Keratinocyte (primary cell): ENCODE measurements around the gene NVL. TPM values are rescaled to one million over a fixed set of nuclear protein-coding genes. Genes with fewer than 3 reads are reported as not detected.
A peak's percentile ranks its signal among the peaks of the same experiment; 100 is the strongest.

Experiments
- DNase-seq: peaks from one replicate; pipeline ENCODE4 v3.0.0-alpha.2; 2011; ENCODE audit warnings: low read depth, missing footprints, low spot score
- FAIRE-seq: peaks from 2 replicates; lab custom pipeline; 2011; peaks lifted over from hg19 to GRCh38; lab: Jason Lieb, UNC
- H2AFZ ChIP-seq: 2 replicates; pipeline ENCODE4 v1.6.0; 2012; ENCODE audit warnings: low read length, control low read depth, inconsistent platforms; ENCODE audit not compliant: control insufficient read depth
- H3K27ac ChIP-seq: 2 replicates; pipeline ENCODE4 v1.5.1; 2011; ENCODE audit warnings: low read length; ENCODE audit not compliant: control insufficient read depth, insufficient read depth
- H3K27me3 ChIP-seq: 3 replicates; pipeline ENCODE4 v1.6.0; 2011; ENCODE audit warnings: low read length; ENCODE audit not compliant: control insufficient read depth, insufficient read depth; ENCODE audit errors: extremely low read depth
- H3K36me3 ChIP-seq, 2 experiments: 2 replicates in 1 of 2; 3 replicates in 1 of 2; pipeline ENCODE4 v1.5.1; 2011; ENCODE audit warnings: low read length in 2 of 2, mild to moderate bottlenecking in 1 of 2; ENCODE audit not compliant: control insufficient read depth in 2 of 2, insufficient read depth in 2 of 2; ENCODE audit errors: extremely low read depth in 1 of 2
- H3K4me1 ChIP-seq: 3 replicates; pipeline ENCODE4 v1.5.1; 2011; ENCODE audit warnings: low read length; ENCODE audit not compliant: control insufficient read depth, insufficient read depth; ENCODE audit errors: extremely low read depth
- H3K4me2 ChIP-seq: 3 replicates; pipeline ENCODE4 v1.6.0; 2011; ENCODE audit warnings: low read depth, low read length; ENCODE audit not compliant: control insufficient read depth, insufficient read depth; ENCODE audit errors: extremely low read depth
- H3K4me3 ChIP-seq, 3 experiments: fragments of 200-600 bp in 1 of 3; sonication (generic) in 1 of 3; 2 replicates in 2 of 3; 3 replicates in 1 of 3; pipeline ENCODE4 v1.5.1; 2011 to 2016; ENCODE audit warnings: low read length in 3 of 3, mild to moderate bottlenecking in 3 of 3, control low read depth in 2 of 3, inconsistent platforms in 1 of 3, low read depth in 1 of 3, mixed read lengths in 1 of 3, mixed run types in 1 of 3, moderate library complexity in 1 of 3; ENCODE audit not compliant: control insufficient read depth in 2 of 3, insufficient read depth in 2 of 3; ENCODE audit errors: extremely low read depth in 1 of 3
- H3K79me2 ChIP-seq: 2 replicates; pipeline ENCODE4 v1.6.0; 2012; ENCODE audit warnings: low read length; ENCODE audit not compliant: control insufficient read depth, insufficient read depth
- H3K9ac ChIP-seq: 3 replicates; pipeline ENCODE4 v1.6.0; 2011; ENCODE audit warnings: low read length; ENCODE audit not compliant: control insufficient read depth, insufficient read depth; ENCODE audit errors: extremely low read depth
- H3K9me1 ChIP-seq: 3 replicates; pipeline ENCODE4 v1.6.0; 2011; ENCODE audit warnings: low read length; ENCODE audit not compliant: control insufficient read depth, insufficient read depth; ENCODE audit errors: extremely low read depth
- H3K9me3 ChIP-seq: 2 replicates; pipeline ENCODE4 v1.5.1; 2012; ENCODE audit warnings: low read depth, low read length; ENCODE audit not compliant: control insufficient read depth
- H4K20me1 ChIP-seq: 3 replicates; pipeline ENCODE4 v1.6.0; 2011; ENCODE audit warnings: low read length; ENCODE audit not compliant: control insufficient read depth, insufficient read depth; ENCODE audit errors: extremely low read depth
- EZH2 ChIP-seq: IDR thresholded peaks from one replicate; pipeline ENCODE4 v1.6.1; 2012; ENCODE audit warnings: inconsistent platforms, mild to moderate bottlenecking, low read length, moderate library complexity
- dilution Hi-C: fragments of 300-500 bp; cut with MboI; formaldehyde crosslinking; loops from one replicate; pipeline ENCODE4 v1.7.0; 2020; ENCODE audit warnings: low sequenced_read_pairs; ENCODE audit not compliant: extremely low pct_ligation_motif_present
- polyA plus RNA-seq, 5 experiments: library from polyadenylated mRNA; depleted of rRNA in 3 of 5; stranded (reverse) in 3 of 5; stranded (forward) in 1 of 5; unstranded in 1 of 5; fragments of >200 nt; gene quantifications; 1 replicate in 1 of 5; 2 replicates in 3 of 5; 3 replicates in 1 of 5; pipeline versions ENCODE4 v1.2.1 to v1.2.3, GENCODE V29; 2011 to 2012; ENCODE audit warnings: missing spikeins in 2 of 5, low read depth in 1 of 5, low replicate concordance in 1 of 5
- TF ChIP-seq, protein P1 (sequence below), 3 experiments: IDR thresholded peaks in 1 of 3; conservative IDR thresholded peaks in 1 of 3; optimal IDR thresholded peaks in 1 of 3; 2 replicates in 2 of 3; 3 replicates in 1 of 3; pipeline versions ENCODE3 to v1.5.1; 2011; ENCODE audit warnings: low read length in 3 of 3, mild to moderate bottlenecking in 3 of 3, moderate library complexity in 2 of 3, control low read depth in 1 of 3, inconsistent platforms in 1 of 3; ENCODE audit not compliant: insufficient read depth in 2 of 3; ENCODE audit errors: extremely low read depth in 1 of 3

NVL gene
- polyA plus RNA-seq, 1 donor (not counting 4 experiments of a cell fraction or from before 2014, with no cell fraction given): 24.9 TPM

DNA sequence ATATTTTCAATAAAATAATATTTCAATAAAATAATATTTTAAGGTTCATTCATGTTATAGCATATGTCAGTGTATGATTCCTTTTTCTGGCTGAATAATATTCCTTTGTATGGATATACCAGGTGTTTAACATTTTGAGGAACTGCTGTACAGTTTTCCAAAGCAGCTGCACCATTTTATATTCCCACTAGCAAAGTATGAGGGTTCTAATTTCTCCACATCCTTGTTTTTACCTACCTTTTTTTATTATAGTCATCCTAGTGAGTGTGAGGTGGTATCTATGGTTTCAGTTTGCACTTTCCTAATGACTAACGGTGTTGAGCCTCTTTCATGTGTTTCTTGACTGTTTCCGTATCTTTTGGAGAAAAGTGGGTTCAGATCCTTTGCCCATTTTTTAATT, 141.7 kb downstream of the NVL start:
- Histone ChIP-seq H3K4me2 (no peak overlapping the region), H3K9ac (no peak overlapping the region), H3K27me3 (no peaks in the 10 kb centered on the region), H3K27ac (no peak overlapping the region), H4K20me1 (no peaks in the 10 kb centered on the region), H2AFZ (no peak overlapping the region), H3K9me3 (no peaks in the 10 kb centered on the region), H3K79me2 (peaks cover 75% of the 10 kb centered on the region), H3K4me1 (peaks cover 13% of the 10 kb centered on the region), H3K9me1 (no peaks in the 10 kb centered on the region), H3K4me3 (no peak overlapping the region), H3K36me3 (peaks cover 8 to 10% of the 10 kb centered on the region in 2 experiments)
- DNase-seq (no peak), FAIRE-seq (no peak)
- TF ChIP-seq, protein P1, sequence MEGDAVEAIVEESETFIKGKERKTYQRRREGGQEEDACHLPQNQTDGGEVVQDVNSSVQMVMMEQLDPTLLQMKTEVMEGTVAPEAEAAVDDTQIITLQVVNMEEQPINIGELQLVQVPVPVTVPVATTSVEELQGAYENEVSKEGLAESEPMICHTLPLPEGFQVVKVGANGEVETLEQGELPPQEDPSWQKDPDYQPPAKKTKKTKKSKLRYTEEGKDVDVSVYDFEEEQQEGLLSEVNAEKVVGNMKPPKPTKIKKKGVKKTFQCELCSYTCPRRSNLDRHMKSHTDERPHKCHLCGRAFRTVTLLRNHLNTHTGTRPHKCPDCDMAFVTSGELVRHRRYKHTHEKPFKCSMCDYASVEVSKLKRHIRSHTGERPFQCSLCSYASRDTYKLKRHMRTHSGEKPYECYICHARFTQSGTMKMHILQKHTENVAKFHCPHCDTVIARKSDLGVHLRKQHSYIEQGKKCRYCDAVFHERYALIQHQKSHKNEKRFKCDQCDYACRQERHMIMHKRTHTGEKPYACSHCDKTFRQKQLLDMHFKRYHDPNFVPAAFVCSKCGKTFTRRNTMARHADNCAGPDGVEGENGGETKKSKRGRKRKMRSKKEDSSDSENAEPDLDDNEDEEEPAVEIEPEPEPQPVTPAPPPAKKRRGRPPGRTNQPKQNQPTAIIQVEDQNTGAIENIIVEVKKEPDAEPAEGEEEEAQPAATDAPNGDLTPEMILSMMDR (optimal IDR thresholded peaks at IDR 0.05 in 1 of 3, IDR thresholded peaks at IDR 0.05 in 1 of 3, conservative IDR thresholded peaks at IDR 0.05 in 1 of 3; ENCODE audit: extremely low read depth in 1 of 3, insufficient read depth in 2 of 3, low read length in 3 of 3): no peak
- dilution Hi-C loops: no loop called here

DNA sequence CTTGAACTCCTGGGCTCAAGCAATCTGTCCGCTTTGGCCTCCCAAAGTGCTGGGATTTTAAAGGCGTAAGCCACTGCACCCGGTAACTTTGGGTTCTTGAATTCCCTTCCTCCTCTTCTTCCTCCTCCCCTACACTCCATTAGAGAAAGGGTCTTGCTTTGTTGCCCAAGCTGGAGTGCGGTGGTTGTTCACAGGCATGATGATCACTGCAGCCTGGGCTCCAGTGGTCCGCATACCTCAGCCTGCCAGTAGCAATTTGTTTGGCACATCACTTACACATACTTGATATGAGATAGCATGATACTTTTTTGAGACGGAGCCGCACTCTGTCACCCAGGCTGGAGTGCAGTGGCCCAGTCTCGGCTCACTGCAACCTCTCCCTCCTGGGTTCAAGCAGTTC, 144.8 kb downstream of the NVL start:
- Histone ChIP-seq H3K27me3 (no peaks in the 10 kb centered on the region), H3K9me1 (no peaks in the 10 kb centered on the region), H3K9me3 (no peaks in the 10 kb centered on the region), H3K9ac (peak overlapping the region; percentile 88), H4K20me1 (no peaks in the 10 kb centered on the region), H3K79me2 (peaks cover 71% of the 10 kb centered on the region), H3K4me3 (peak overlapping the region; percentile 73 to 91 (median 79)), H3K4me2 (peak overlapping the region; percentile 90), H2AFZ (no peak overlapping the region), H3K4me1 (peaks cover 32% of the 10 kb centered on the region), H3K36me3 (peaks cover 0 to 2% of the 10 kb centered on the region in 2 experiments), H3K27ac (peak overlapping the region; percentile 76)
- TF ChIP-seq, protein P1 (optimal IDR thresholded peaks at IDR 0.05 in 1 of 3, IDR thresholded peaks at IDR 0.05 in 1 of 3, conservative IDR thresholded peaks at IDR 0.05 in 1 of 3; ENCODE audit: extremely low read depth in 1 of 3, insufficient read depth in 2 of 3, low read length in 3 of 3): no peak
- no peak for TF ChIP-seq EZH2
- dilution Hi-C loops: no loop called here
- no peak for DNase-seq
- no peak for FAIRE-seq
